Stimulated activated CD8-positive, alpha-beta memory T cell treated with anti-CD3 and anti-CD28 coated beads, Interleukin-15, amount 100 ng/mL, for 48 hours (primary cell): ENCODE measurements around the gene BDKRB1.

Experiments used
- DNase-seq, 2 donors: peaks; one replicate each; pipeline ENCODE4 v3.0.0-alpha.2; 2020; ENCODE audit warnings: low read depth in 2 of 2

Gene BDKRB1

GRCh38 chr14:96281486-96281885 lies 25.5 kb downstream of the BDKRB1 start:
- DNase-seq = no peak

- no peak for DNase-seq
Measured at GRCh38 chr14:96284008-96284407, 28.0 kb downstream of the BDKRB1 start.

- DNase-seq = no peak
Measured at GRCh38 chr14:96284430-96284829, 28.4 kb downstream of the BDKRB1 start.

- DNase-seq = no peak
Measured at GRCh38 chr14:96285667-96286066, 29.7 kb downstream of the BDKRB1 start.

- DNase-seq = no peak
Measured at GRCh38 chr14:96286251-96286650, 30.2 kb downstream of the BDKRB1 start.

GRCh38 chr14:96287856-96288255 lies 31.8 kb downstream of the BDKRB1 start:
- no peak for DNase-seq

- no peak for DNase-seq
Measured at GRCh38 chr14:96294246-96294645, 38.2 kb downstream of the BDKRB1 start.

- no peak for DNase-seq
Measured at GRCh38 chr14:96297000-96297399, 41.0 kb downstream of the BDKRB1 start.

- no peak for DNase-seq
Measured at GRCh38 chr14:96297997-96298515, 42.0 kb downstream of the BDKRB1 start.

- no peak for DNase-seq
Measured at GRCh38 chr14:96299441-96299840, 43.4 kb downstream of the BDKRB1 start.

GRCh38 chr14:96303981-96304380 lies 48.0 kb downstream of the BDKRB1 start:
- DNase-seq = no peak

GRCh38 chr14:96304956-96305355 lies 48.9 kb downstream of the BDKRB1 start:
- no peak for DNase-seq

- no peak for DNase-seq
Measured at GRCh38 chr14:96307434-96307833, 51.4 kb downstream of the BDKRB1 start.

- DNase-seq = no peak
Measured at GRCh38 chr14:96309133-96309895, 53.3 kb downstream of the BDKRB1 start.

- DNase-seq = no peak
Measured at GRCh38 chr14:96309896-96310330, 53.9 kb downstream of the BDKRB1 start.

- no peak for DNase-seq
Measured at GRCh38 chr14:96310906-96311305, 54.9 kb downstream of the BDKRB1 start.
